ENCODE data around the gene PPFIBP1. TPM values are rescaled to one million over a fixed set of nuclear protein-coding genes. Genes with fewer than 3 reads are reported as not detected.

The PPFIBP1 gene
- total RNA-seq, 2 experiments from 2014 or later = 14.9 to 15.6 TPM

- no peaks in the 10 kb centered on the region for H3K36me3 Mint-ChIP-seq (ENCODE audit: low read depth)
- peaks cover 2% of the 10 kb centered on the region for H3K4me1 Mint-ChIP-seq
- POLR2A ChIA-PET = no interaction called here
- no peak overlapping the region for H3K27ac Mint-ChIP-seq
- CTCF ChIA-PET = interaction anchor here (0.7 to 1.8 kb wide), 2 partner anchors 9 to 271 kb away, joined by 3 to 8 read pairs; no protein-coding TSS in a partner anchor
- intact Hi-C loops (cut with DNase I, micrococcal nuclease) = loop anchor here in 1 of 2 experiments (10.0 kb wide), 1 partner anchor 690 kb away; the partner anchor contains the start of gene TM7SF3
- ATAC-seq = no peak
- H3K9me3 Mint-ChIP-seq (ENCODE audit: low read depth) = no peaks in the 10 kb centered on the region
- H3K27me3 Mint-ChIP-seq = peaks cover 4% of the 10 kb centered on the region
- DNase-seq = no peak
- H3K4me3 Mint-ChIP-seq = no peak overlapping the region
Observed at GRCh38 chr12:27705263-27705662, 181.3 kb downstream of the PPFIBP1 start.

DNA sequence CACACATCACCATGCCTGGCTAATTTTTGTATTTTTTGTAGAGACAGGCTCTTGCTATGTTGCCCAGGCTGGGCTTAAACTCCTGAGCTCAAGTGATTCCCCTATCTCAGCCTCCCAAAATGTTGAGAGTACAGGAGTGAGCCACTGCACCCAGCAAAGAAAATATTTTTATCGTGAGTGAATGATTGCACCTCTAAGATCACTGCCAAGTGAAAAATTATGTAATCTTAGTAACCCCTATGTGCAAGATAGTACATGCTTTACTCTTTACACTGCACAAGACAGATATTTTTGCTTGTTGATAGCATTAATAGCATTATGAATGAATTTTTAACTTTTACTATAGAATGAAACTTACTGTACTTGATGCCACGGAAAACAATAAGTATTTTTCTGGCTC is 183.2 kb downstream of the PPFIBP1 start:
- peaks cover 7% of the 10 kb centered on the region for H3K4me1 Mint-ChIP-seq
- H3K27me3 Mint-ChIP-seq = peaks cover 2% of the 10 kb centered on the region
- H3K36me3 Mint-ChIP-seq (ENCODE audit: low read depth) = peaks cover 2% of the 10 kb centered on the region
- POLR2A ChIA-PET = no interaction called here
- H3K9me3 Mint-ChIP-seq (ENCODE audit: low read depth) = no peaks in the 10 kb centered on the region
- H3K4me3 Mint-ChIP-seq = no peak overlapping the region
- intact Hi-C loops (cut with DNase I, micrococcal nuclease) = loop anchor here in 1 of 2 experiments (10.0 kb wide), 1 partner anchor 692 kb away; the partner anchor contains the start of gene TM7SF3
- H3K27ac Mint-ChIP-seq = no peak overlapping the region
- no peak for DNase-seq
- CTCF ChIA-PET = interaction anchor here (1.0 to 1.1 kb wide), 2 partner anchors 11 to 273 kb away, joined by 3 read pairs; no protein-coding TSS in a partner anchor
- ATAC-seq = no peak

DNA sequence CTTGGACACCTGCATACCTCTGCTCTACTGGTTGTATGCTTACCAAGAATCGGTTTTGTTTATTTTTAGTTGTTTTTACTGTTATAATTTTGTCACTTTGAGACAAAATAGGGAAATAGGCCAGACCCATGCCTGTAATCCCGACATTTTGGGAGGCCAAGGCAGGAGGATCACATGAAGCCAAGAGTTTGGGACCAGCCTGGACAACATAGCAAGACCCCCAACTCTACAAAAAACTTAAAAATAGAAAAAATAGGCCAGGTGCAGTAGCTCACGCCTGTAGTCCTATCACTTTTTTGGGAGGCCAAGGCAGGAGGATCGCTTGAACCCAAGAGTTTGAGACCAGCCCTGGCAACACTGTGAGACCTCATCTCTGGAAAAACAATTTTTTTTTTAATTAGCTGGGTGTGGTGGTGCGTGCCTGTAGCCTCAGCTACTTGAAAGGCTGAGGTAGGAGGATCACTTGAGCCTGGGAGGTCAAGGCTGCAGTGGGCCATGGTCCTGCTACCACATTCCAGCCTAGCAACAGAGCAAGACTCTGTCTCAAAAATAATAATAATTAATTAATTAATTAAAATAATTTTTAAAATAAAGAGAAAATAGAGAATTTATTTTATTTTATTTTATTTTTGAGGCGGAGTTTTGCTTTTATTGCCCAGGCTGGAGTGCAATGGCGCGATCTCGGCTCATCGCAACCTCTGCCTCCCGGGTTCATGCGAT is 185.4 kb downstream of the PPFIBP1 start:
- intact Hi-C loops (cut with DNase I, micrococcal nuclease) = loop anchor here in 1 of 2 experiments (10.0 kb wide), 1 partner anchor 695 kb away; the partner anchor contains the start of gene TM7SF3
- peaks cover 25% of the 10 kb centered on the region for H3K4me1 Mint-ChIP-seq
- H3K27ac Mint-ChIP-seq = no peak overlapping the region
- H3K4me3 Mint-ChIP-seq = peak overlapping the region; percentile 94
- H3K9me3 Mint-ChIP-seq (ENCODE audit: low read depth) = no peaks in the 10 kb centered on the region
- POLR2A ChIA-PET = no interaction called here
- CTCF ChIA-PET = interaction anchor here (0.7 to 1.5 kb wide), 2 partner anchors 274 to 549 kb away, joined by 3 read pairs; no protein-coding TSS in a partner anchor
- peaks cover 10% of the 10 kb centered on the region for H3K36me3 Mint-ChIP-seq (ENCODE audit: low read depth)
- H3K27me3 Mint-ChIP-seq = no peaks in the 10 kb centered on the region
- ATAC-seq (no peak), DNase-seq (no peak)

DNA sequence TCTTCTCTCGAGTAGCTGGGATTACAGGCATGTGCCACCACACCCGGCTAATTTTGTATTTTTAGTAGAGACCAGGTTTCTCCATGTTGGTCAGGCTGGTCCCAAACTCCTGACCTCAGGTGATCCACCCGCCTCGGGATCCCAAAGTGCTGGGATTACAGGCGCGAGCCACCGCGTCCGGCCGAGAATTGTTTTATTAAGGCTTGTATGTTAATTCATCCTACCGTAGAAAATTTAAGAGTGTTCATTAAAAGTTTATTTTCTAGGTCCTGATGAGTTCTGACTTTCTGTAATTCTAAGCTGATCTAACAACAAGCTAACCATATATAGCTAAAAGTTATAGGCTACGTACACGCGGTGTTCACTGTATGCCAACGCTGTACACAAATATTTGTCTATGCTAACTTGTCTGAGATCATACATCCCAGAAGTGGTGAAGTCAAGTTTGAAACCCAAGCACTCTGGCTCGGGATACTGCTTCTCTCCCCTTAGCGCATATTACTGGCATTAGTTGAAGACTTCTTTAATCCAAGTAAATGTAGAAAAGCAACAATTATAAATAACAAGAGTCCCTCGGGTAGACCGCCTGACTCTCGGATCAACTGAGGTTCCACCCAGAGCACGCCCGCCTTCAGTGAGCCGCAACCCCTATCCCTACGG is 186.1 kb downstream of the PPFIBP1 start:
- H3K36me3 Mint-ChIP-seq (ENCODE audit: low read depth) = peaks cover 10% of the 10 kb centered on the region
- H3K27me3 Mint-ChIP-seq = no peaks in the 10 kb centered on the region
- H3K4me3 Mint-ChIP-seq = peak overlapping the region; percentile 94
- intact Hi-C loops (cut with DNase I, micrococcal nuclease) = loop anchor here (1.0 to 10.0 kb wide), 12 partner anchors 71 to 877 kb away; partner anchors contain the start of genes KLHL42 (in 2 of the 2), MANSC4 (in 2 of the 2), PPFIBP1 (in 2 of the 2) and TM7SF3 (in 2 of the 2)
- no peaks in the 10 kb centered on the region for H3K9me3 Mint-ChIP-seq (ENCODE audit: low read depth)
- POLR2A ChIA-PET = interaction anchor here (1.0 kb wide), 1 partner anchor 112 kb away, joined by 5 read pairs; no protein-coding TSS in a partner anchor
- DNase-seq (no peak), ATAC-seq (peak; percentile 51)
- peak overlapping the region; percentile 94 for H3K27ac Mint-ChIP-seq
- H3K4me1 Mint-ChIP-seq = peaks cover 28% of the 10 kb centered on the region
- CTCF ChIA-PET = interaction anchor here (0.7 kb wide), 1 partner anchor 548 kb away, joined by 3 read pairs; no protein-coding TSS in a partner anchor

GRCh38 chr12:27710592-27711316 is 186.7 kb downstream of the PPFIBP1 start, which contains the start of gene MRPS35:
MRPS35 (plus strand) TSS chr12:27710832; CDS start chr12:27710844, 12 bp downstream.
- DNase-seq (peak; percentile 95), ATAC-seq (peak; percentile 98)
- Mint-ChIP-seq H3K4me1 (peaks cover 28% of the 10 kb centered on the region), H3K9me3 (ENCODE audit: low read depth) (no peaks in the 10 kb centered on the region), H3K27me3 (no peaks in the 10 kb centered on the region), H3K27ac (peak within 1 kb of the TSS; percentile 94), H3K36me3 (ENCODE audit: low read depth) (peaks cover 10% of the 10 kb centered on the region), H3K4me3 (peak within 1 kb of the TSS; percentile 94)
- CTCF ChIA-PET = no interaction called here
- POLR2A ChIA-PET = interaction anchor here (1.0 kb wide), 1 partner anchor 111 kb away, joined by 5 read pairs; no protein-coding TSS in a partner anchor
- intact Hi-C loops (cut with DNase I, micrococcal nuclease) = loop anchor here (1.0 to 10.0 kb wide), 11 partner anchors 70 to 878 kb away; partner anchors contain the start of genes KLHL42 (in 2 of the 2), MANSC4 (in 2 of the 2), PPFIBP1 (in 2 of the 2) and BMAL2 (in 1 of the 2)

DNA sequence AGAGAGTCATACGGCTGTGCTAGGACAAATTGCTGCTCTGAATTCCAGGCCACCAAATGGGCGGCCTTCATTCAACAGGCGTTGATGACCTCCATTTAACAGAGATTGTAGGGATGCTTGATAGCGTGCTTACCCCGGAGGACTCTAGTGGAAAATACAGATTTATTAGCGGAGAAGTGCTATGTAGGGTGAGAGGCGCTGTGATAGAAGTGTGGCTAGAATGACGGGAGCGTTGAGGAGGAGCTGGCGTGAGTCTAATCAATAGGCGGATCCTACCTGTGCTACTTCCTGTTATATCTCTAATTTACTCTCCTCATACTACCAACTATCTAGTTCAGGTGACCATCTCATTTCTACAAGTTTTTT is 187.3 kb downstream of the PPFIBP1 start:
- ChIA-PET POLR2A (interaction anchor here (0.6 kb wide), 1 partner anchor 256 kb away, joined by 5 read pairs; no protein-coding TSS in a partner anchor), CTCF (no interaction called here)
- no peaks in the 10 kb centered on the region for H3K27me3 Mint-ChIP-seq
- ATAC-seq (peak; percentile 33), DNase-seq (peak; percentile 31)
- H3K9me3 Mint-ChIP-seq (ENCODE audit: low read depth) = no peaks in the 10 kb centered on the region
- peak overlapping the region; percentile 94 for H3K27ac Mint-ChIP-seq
- H3K4me3 Mint-ChIP-seq = peak overlapping the region; percentile 94
- H3K4me1 Mint-ChIP-seq = peaks cover 28% of the 10 kb centered on the region
- intact Hi-C loops (cut with DNase I, micrococcal nuclease) = loop anchor here (2.0 to 10.0 kb wide), 9 partner anchors 70 to 878 kb away; partner anchors contain the start of genes KLHL42 (in 2 of the 2), MANSC4 (in 2 of the 2), PPFIBP1 (in 2 of the 2) and BMAL2 (in 1 of the 2)
- H3K36me3 Mint-ChIP-seq (ENCODE audit: low read depth) = peaks cover 10% of the 10 kb centered on the region

DNA sequence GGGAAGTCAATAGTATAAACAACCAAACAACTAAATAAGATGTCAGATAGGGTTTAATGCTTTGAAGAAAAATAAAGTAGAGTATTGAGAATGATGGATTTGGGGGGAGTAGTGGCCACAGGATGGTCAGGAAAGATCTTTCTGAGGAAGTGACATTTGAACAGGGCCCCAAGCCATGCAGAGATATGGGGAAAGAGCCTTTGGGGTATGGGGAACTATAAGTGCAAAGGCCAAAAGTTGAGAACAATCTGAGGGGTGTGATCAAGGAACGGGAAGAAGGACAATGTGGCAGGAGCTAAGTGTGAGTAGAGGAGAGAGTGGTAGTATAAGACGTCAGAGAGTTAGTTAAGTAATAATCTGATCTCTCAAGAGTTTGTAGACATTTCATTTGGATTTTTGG is 188.0 kb downstream of the PPFIBP1 start:
- Mint-ChIP-seq H3K4me1 (peaks cover 28% of the 10 kb centered on the region), H3K9me3 (ENCODE audit: low read depth) (no peaks in the 10 kb centered on the region), H3K4me3 (peak overlapping the region; percentile 94), H3K36me3 (ENCODE audit: low read depth) (peaks cover 11% of the 10 kb centered on the region), H3K27me3 (no peaks in the 10 kb centered on the region), H3K27ac (peak overlapping the region; percentile 94)
- intact Hi-C loops (cut with DNase I, micrococcal nuclease) = loop anchor here (2.0 to 10.0 kb wide), 9 partner anchors 69 to 879 kb away; partner anchors contain the start of genes KLHL42 (in 2 of the 2), MANSC4 (in 2 of the 2), PPFIBP1 (in 2 of the 2) and BMAL2 (in 1 of the 2)
- ChIA-PET CTCF (no interaction called here), POLR2A (interaction anchor here (0.6 kb wide), 2 partner anchors 255 to 1615 kb away, joined by 4 to 5 read pairs; no protein-coding TSS in a partner anchor)
- DNase-seq (no peak), ATAC-seq (no peak)

DNA sequence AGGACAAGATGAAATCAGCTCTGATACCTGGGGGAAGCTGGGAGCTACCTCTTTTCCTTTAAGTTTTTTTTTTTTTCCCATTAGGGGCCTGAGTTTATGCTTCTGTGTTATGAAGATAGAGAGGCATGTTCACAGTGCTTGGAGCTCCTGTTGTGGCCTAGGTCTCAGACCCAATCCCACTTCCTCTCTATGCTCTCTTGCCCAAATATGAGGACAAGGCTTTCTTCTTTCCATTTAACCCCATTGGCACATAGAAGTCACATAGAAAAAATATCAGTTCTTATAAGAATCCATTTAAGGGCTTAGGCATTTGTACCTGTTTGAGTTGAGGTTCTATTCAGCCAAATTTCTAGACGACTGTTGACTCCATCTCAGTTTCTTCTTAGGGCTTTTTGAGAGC is 199.2 kb downstream of the PPFIBP1 start:
- Mint-ChIP-seq H3K36me3 (ENCODE audit: low read depth) (peaks cover 21% of the 10 kb centered on the region), H3K27me3 (no peaks in the 10 kb centered on the region), H3K4me3 (no peak overlapping the region), H3K4me1 (peaks cover 5% of the 10 kb centered on the region), H3K27ac (no peak overlapping the region), H3K9me3 (ENCODE audit: low read depth) (no peaks in the 10 kb centered on the region)
- POLR2A ChIA-PET = no interaction called here
- ATAC-seq (no peak), DNase-seq (no peak)
- intact Hi-C loops (cut with DNase I, micrococcal nuclease) = no loop called here
- CTCF ChIA-PET = interaction anchor here (0.8 to 1.2 kb wide), 3 partner anchors 13 to 218 kb away, joined by 3 read pairs; no protein-coding TSS in a partner anchor

- no peak for ATAC-seq
- Mint-ChIP-seq H3K27ac (no peak overlapping the region), H3K27me3 (no peaks in the 10 kb centered on the region), H3K36me3 (ENCODE audit: low read depth) (peaks cover 29% of the 10 kb centered on the region), H3K4me3 (no peak overlapping the region), H3K9me3 (ENCODE audit: low read depth) (no peaks in the 10 kb centered on the region), H3K4me1 (no peaks in the 10 kb centered on the region)
- intact Hi-C loops (cut with DNase I, micrococcal nuclease) = loop anchor here in 1 of 2 experiments (5.0 kb wide), 1 partner anchor 1267 kb away; no protein-coding TSS in a partner anchor
- ChIA-PET CTCF (no interaction called here), POLR2A (no interaction called here)
- DNase-seq = no peak
Observed at GRCh38 chr12:27730097-27730588, 206.1 kb downstream of the PPFIBP1 start.

DNA sequence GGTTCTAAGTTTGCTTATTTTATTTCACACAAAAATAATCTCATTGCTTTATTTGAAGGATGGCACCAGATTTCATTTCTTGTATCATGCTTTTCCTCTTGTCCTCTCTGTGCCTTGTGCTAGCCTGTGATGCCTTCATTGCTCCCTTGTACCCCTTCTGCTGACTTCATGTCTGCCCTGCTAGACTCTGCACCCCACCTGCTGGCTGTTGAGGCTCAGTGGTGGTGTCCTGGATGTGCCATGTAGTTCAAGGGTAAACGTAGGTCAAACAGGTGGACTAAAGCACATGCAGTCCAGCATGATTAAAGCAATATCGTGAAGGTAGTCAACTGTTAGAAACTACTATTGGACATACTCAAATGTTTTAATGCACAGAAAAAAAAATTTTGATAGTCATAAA is 208.3 kb downstream of the PPFIBP1 start:
- H3K4me1 Mint-ChIP-seq = no peaks in the 10 kb centered on the region
- no peaks in the 10 kb centered on the region for H3K9me3 Mint-ChIP-seq (ENCODE audit: low read depth)
- POLR2A ChIA-PET = no interaction called here
- peak; percentile 40 for DNase-seq
- peak; percentile 63 for ATAC-seq
- no peaks in the 10 kb centered on the region for H3K27me3 Mint-ChIP-seq
- H3K36me3 Mint-ChIP-seq (ENCODE audit: low read depth) = peaks cover 23% of the 10 kb centered on the region
- H3K27ac Mint-ChIP-seq = no peak overlapping the region
- intact Hi-C loops (cut with DNase I, micrococcal nuclease) = loop anchor here in 1 of 2 experiments (2.0 to 5.0 kb wide), 2 partner anchors 1141 to 1265 kb away; no protein-coding TSS in a partner anchor
- H3K4me3 Mint-ChIP-seq = no peak overlapping the region
- CTCF ChIA-PET = interaction anchor here (1.1 to 4.6 kb wide), 4 partner anchors 10 to 206 kb away, joined by 3 to 35 read pairs (median 5); no protein-coding TSS in a partner anchor

All from activated CD4-positive, alpha-beta T cell treated with anti-CD3 and anti-CD28 coated beads for 36 hours (primary cell).